ENCODE data around the gene GSC2.
"Not testable (repeated sequence)": the region's sequence is repeated elsewhere in the genome, so short reads cannot be mapped to it uniquely, and the experiment has no call there.

Gene GSC2

GRCh38 chr22:19178065-19178656 lies 28.1 kb upstream of the GSC2 start:
- peak; percentile 19 for DNase-seq (ENCODE audit: low spot score)

GRCh38 chr22:19177164-19178064 lies 27.3 kb upstream of the GSC2 start:
- no peak for DNase-seq (ENCODE audit: low spot score)

- DNase-seq (ENCODE audit: low spot score), result no peak
These were observed 26.6 kb upstream of the GSC2 start for GRCh38 chr22:19176732-19177131.

GRCh38 chr22:19176175-19176643 lies 26.1 kb upstream of the GSC2 start:
- no peak for DNase-seq (ENCODE audit: low spot score)

- no peak for DNase-seq (ENCODE audit: low spot score)
These were observed 25.6 kb upstream of the GSC2 start for GRCh38 chr22:19175602-19176174.

- no peak for DNase-seq (ENCODE audit: low spot score)
These were observed 25.0 kb upstream of the GSC2 start for GRCh38 chr22:19175026-19175601.

GRCh38 chr22:19174106-19175025 lies 24.3 kb upstream of the GSC2 start:
- peak; percentile 51 for DNase-seq (ENCODE audit: low spot score)

- DNase-seq (ENCODE audit: low spot score), result no peak
These were observed 23.2 kb upstream of the GSC2 start for GRCh38 chr22:19173047-19174035.

GRCh38 chr22:19172213-19173046 lies 22.3 kb upstream of the GSC2 start:
- DNase-seq (ENCODE audit: low spot score), result no peak

- DNase-seq (ENCODE audit: low spot score), result no peak
These were observed 19.8 kb upstream of the GSC2 start for GRCh38 chr22:19169947-19170318.

GRCh38 chr22:19169002-19169946 lies 19.2 kb upstream of the GSC2 start:
- DNase-seq (ENCODE audit: low spot score), result no peak

- DNase-seq (ENCODE audit: low spot score), result no peak
These were observed 18.2 kb upstream of the GSC2 start for GRCh38 chr22:19168088-19168890.

- DNase-seq (ENCODE audit: low spot score), result no peak
These were observed 17.2 kb upstream of the GSC2 start for GRCh38 chr22:19167106-19167869.

GRCh38 chr22:19166421-19166820 lies 16.3 kb upstream of the GSC2 start:
- DNase-seq (ENCODE audit: low spot score), result no peak

- no peak for DNase-seq (ENCODE audit: low spot score)
These were observed 14.3 kb upstream of the GSC2 start for GRCh38 chr22:19164425-19164824.

- not testable (repeated sequence) for DNase-seq (ENCODE audit: low spot score)
These were observed 8.6 kb upstream of the GSC2 start for GRCh38 chr22:19158649-19159048.

GRCh38 chr22:19156109-19156508 lies 6.0 kb upstream of the GSC2 start:
- not testable (repeated sequence) for DNase-seq (ENCODE audit: low spot score)

Measured in kidney capillary endothelial cell (primary cell).